CD4-positive, alpha-beta T cell (primary cell): ENCODE data around the gene RNASE13. TPM values are rescaled to one million over a fixed set of nuclear protein-coding genes. Genes with fewer than 3 reads are reported as not detected.

ENCODE experiments used
- ATAC-seq: fragments of 200-7000 bp; cut with Tn5 transposase; one replicate; pipeline ENCODE4 v1.10.0; 2022; ENCODE audit warnings: mild to moderate bottlenecking; ENCODE audit not compliant: poor library complexity
- CTCF ChIA-PET: fragments of 350-600 bp; sonication (Branson Sonifier 250); formaldehyde crosslinking; loops from one replicate; lab custom pipeline; 2021; ENCODE audit warnings: antibody characterized with exemption, inconsistent platforms; lab: Charles Lee
- POLR2A ChIA-PET: fragments of 350-600 bp; sonication (Branson Sonifier 250); formaldehyde crosslinking; loops from one replicate; lab custom pipeline; 2021; ENCODE audit warnings: antibody characterized with exemption, inconsistent platforms; lab: Charles Lee
- DNase-seq, 14 experiments: peaks; one replicate each; pipeline ENCODE4 v3.0.0-alpha.2; 2013 to 2020; ENCODE audit warnings: mixed read lengths in 2 of 14
- H3K27ac ChIP-seq, 2 donors: one replicate each; pipeline versions ENCODE4 v1.5.1 to v1.7.0; 2013; ENCODE audit warnings: low read length in 2 of 2, low read depth in 1 of 2, mild to moderate bottlenecking in 1 of 2
- H3K27me3 ChIP-seq, 2 experiments: 1 replicate in 1 of 2; 2 replicates in 1 of 2; pipeline versions ENCODE4 v1.6.1 to v1.7.0; 2013; ENCODE audit warnings: low read length in 2 of 2, control low read depth in 1 of 2, mild to moderate bottlenecking in 1 of 2, moderate library complexity in 1 of 2; ENCODE audit not compliant: insufficient read depth in 2 of 2, control insufficient read depth in 1 of 2
- H3K36me3 ChIP-seq: one replicate; pipeline ENCODE4 v1.6.1; 2013; ENCODE audit warnings: low read length, control low read depth; ENCODE audit not compliant: insufficient read depth
- H3K4me1 ChIP-seq: one replicate; pipeline ENCODE4 v1.6.1; 2013; ENCODE audit warnings: low read length, control low read depth; ENCODE audit not compliant: insufficient read depth
- H3K4me3 ChIP-seq: one replicate; pipeline ENCODE4 v1.5.1; 2013; ENCODE audit warnings: mild to moderate bottlenecking, low read length, moderate library complexity
- H3K9me3 ChIP-seq, 2 experiments: 1 replicate in 1 of 2; 2 replicates in 1 of 2; pipeline versions ENCODE4 v1.6.1 to v1.7.0; 2013; ENCODE audit warnings: low read length in 2 of 2, mild to moderate bottlenecking in 2 of 2, control low read depth in 1 of 2, moderate library complexity in 1 of 2; ENCODE audit not compliant: control insufficient read depth in 1 of 2, insufficient read depth in 1 of 2
- H3K27ac Mint-ChIP-seq: one replicate; pipeline ENCODE4 v1.8.0; 2020; ENCODE audit warnings: mixed read lengths
- H3K27me3 Mint-ChIP-seq: one replicate; pipeline ENCODE4 v1.8.0; 2021; ENCODE audit warnings: mixed read lengths
- H3K36me3 Mint-ChIP-seq: one replicate; pipeline ENCODE4 v1.8.0; 2021; ENCODE audit warnings: low read depth, mixed read lengths
- H3K4me1 Mint-ChIP-seq: one replicate; pipeline ENCODE4 v1.8.0; 2021; ENCODE audit warnings: low read depth, mixed read lengths
- H3K4me3 Mint-ChIP-seq: one replicate; pipeline ENCODE4 v1.8.0; 2020; ENCODE audit warnings: mild to moderate bottlenecking, mixed read lengths
- H3K9me3 Mint-ChIP-seq: one replicate; pipeline ENCODE4 v1.8.0; 2020; ENCODE audit warnings: mixed read lengths
- CTCF ChIP-seq: fragments of 200-600 bp; IDR thresholded peaks from one replicate; pipeline ENCODE4 v1.8.0; 2022; ENCODE audit warnings: antibody characterized with exemption, mild to moderate bottlenecking
- intact Hi-C, 2 experiments: fragments of 100-400 bp; cut with DNase I in 1 of 2; cut with micrococcal nuclease in 1 of 2; formaldehyde crosslinking; loops; one replicate each; pipeline versions ENCODE4 v1.15.1 to v1.9.0; 2023 to 2025; cut with DNase I, micrococcal nuclease
- total RNA-seq, 174 experiments: library from RNA in 2 of 174; stranded (reverse) in 2 of 174; gene quantifications; one replicate each; pipeline ENCODE4 v1.2.3 and lab custom pipeline; 2021 to 2026

Gene RNASE13
- total RNA-seq, 2 experiments from 2014 or later: not detected

- H3K4me1 ChIP-seq: no peaks in the 10 kb centered on the region
- H3K9me3 ChIP-seq: no peaks in the 10 kb centered on the region
- intact Hi-C loops: no loop called here
- ATAC-seq (no peak), DNase-seq (no peak)
- H3K4me1 Mint-ChIP-seq: peaks cover 34% of the 10 kb centered on the region
- H3K4me3 ChIP-seq: no peak within 1 kb of the TSS
- H3K27ac Mint-ChIP-seq: peak within 1 kb of the TSS; percentile 40
- no peaks in the 10 kb centered on the region for H3K9me3 Mint-ChIP-seq
- no peak for TF ChIP-seq CTCF
- H3K27me3 ChIP-seq: no peaks in the 10 kb centered on the region
- ChIA-PET CTCF (interaction anchor here (2.7 kb wide), 1 partner anchor 16 kb away, joined by 12 read pairs; no protein-coding TSS in a partner anchor), POLR2A (no interaction called here)
- no peak within 1 kb of the TSS for H3K27ac ChIP-seq
- H3K4me3 Mint-ChIP-seq: no peak within 1 kb of the TSS
- H3K27me3 Mint-ChIP-seq: no peaks in the 10 kb centered on the region
- H3K36me3 Mint-ChIP-seq: peaks cover 47% of the 10 kb centered on the region
- H3K36me3 ChIP-seq: peaks cover 36% of the 10 kb centered on the region
These were observed 35.8 kb downstream of the RNASE13 start, which contains the start of gene SLC39A2 for GRCh38 chr14:20998674-20999366. SLC39A2 (plus strand) TSS chr14:20999293; CDS start chr14:20999447, 154 bp downstream.

GRCh38 chr14:20998139-20998538 is 36.5 kb downstream of the RNASE13 start:
- ATAC-seq: no peak
- ChIA-PET CTCF (interaction anchor here (2.7 kb wide), 1 partner anchor 17 kb away, joined by 12 read pairs; no protein-coding TSS in a partner anchor), POLR2A (no interaction called here)
- DNase-seq: no peak
- no peaks in the 10 kb centered on the region for H3K27me3 ChIP-seq
- intact Hi-C loops: no loop called here
- Mint-ChIP-seq H3K9me3 (no peaks in the 10 kb centered on the region), H3K27me3 (no peaks in the 10 kb centered on the region), H3K27ac (peak overlapping the region; percentile 40), H3K4me1 (peaks cover 34% of the 10 kb centered on the region), H3K36me3 (peaks cover 54% of the 10 kb centered on the region), H3K4me3 (no peak overlapping the region)
- no peak for TF ChIP-seq CTCF
- no peaks in the 10 kb centered on the region for H3K4me1 ChIP-seq
- H3K4me3 ChIP-seq: no peak overlapping the region
- no peaks in the 10 kb centered on the region for H3K9me3 ChIP-seq
- H3K36me3 ChIP-seq: peaks cover 43% of the 10 kb centered on the region
- H3K27ac ChIP-seq: no peak overlapping the region

- Mint-ChIP-seq H3K4me1 (peaks cover 34% of the 10 kb centered on the region), H3K27ac (peak overlapping the region; percentile 8), H3K9me3 (no peaks in the 10 kb centered on the region), H3K27me3 (no peaks in the 10 kb centered on the region), H3K36me3 (peaks cover 59% of the 10 kb centered on the region), H3K4me3 (no peak overlapping the region)
- ATAC-seq: no peak
- no peak for DNase-seq
- intact Hi-C loops: no loop called here
- CTCF ChIA-PET: interaction anchor here (0.9 to 2.7 kb wide), 3 partner anchors 8 to 27 kb away, joined by 3 to 12 read pairs (median 4); no protein-coding TSS in a partner anchor
- Histone ChIP-seq H3K9me3 (no peaks in the 10 kb centered on the region), H3K4me3 (no peak overlapping the region), H3K27me3 (no peaks in the 10 kb centered on the region), H3K27ac (no peak overlapping the region), H3K36me3 (peaks cover 48% of the 10 kb centered on the region), H3K4me1 (no peaks in the 10 kb centered on the region)
- POLR2A ChIA-PET: interaction anchor here (0.6 to 0.9 kb wide), 3 partner anchors 13 to 73 kb away, joined by 3 to 4 read pairs (median 3); no protein-coding TSS in a partner anchor
- no peak for TF ChIP-seq CTCF
These were observed 37.0 kb downstream of the RNASE13 start for GRCh38 chr14:20997564-20997963.
